H1 (cell line): Measurements from ENCODE around the gene DRC7. TPM values are rescaled to one million over a fixed set of nuclear protein-coding genes. Genes with fewer than 3 reads are reported as not detected.

Experiments used
- CTCF ChIA-PET: fragments of 300-600 bp; sonication (Branson Sonifier 250); formaldehyde crosslinking; loops from one replicate; lab custom pipeline; 2021; ENCODE audit not compliant: partially characterized antibody; lab: Charles Lee
- POLR2A ChIA-PET: fragments of 300-600 bp; sonication (Branson Sonifier 250); formaldehyde crosslinking; loops from one replicate; lab custom pipeline; 2021; ENCODE audit warnings: inconsistent platforms; ENCODE audit not compliant: partially characterized antibody; lab: Charles Lee
- DNase-seq, 2 experiments: peaks; one replicate each; pipeline versions ENCODE4 v3.0.0 to v3.0.0-alpha.2; 2010 to 2022; ENCODE audit warnings: low spot score in 2 of 2, low read depth in 1 of 2, mixed read lengths in 1 of 2
- FAIRE-seq: peaks from 2 replicates; lab custom pipeline; 2011; peaks lifted over from hg19 to GRCh38; lab: Jason Lieb, UNC
- H2AFZ ChIP-seq: 2 replicates; pipeline ENCODE4 v1.8.1; 2012; ENCODE audit warnings: low read length, inconsistent platforms
- H2AK5ac ChIP-seq: 2 replicates; pipeline ENCODE4 v1.6.1; 2013; ENCODE audit warnings: low read depth, low read length
- H2BK120ac ChIP-seq: replicated peaks from 2 replicates; pipeline ENCODE3; 2013; ENCODE audit warnings: low read depth, low read length, inconsistent platforms
- H2BK12ac ChIP-seq: 2 replicates; pipeline ENCODE4 v1.6.1; 2013; ENCODE audit warnings: low read depth, low read length
- H2BK15ac ChIP-seq: 2 replicates; pipeline ENCODE4 v1.6.1; 2013; ENCODE audit warnings: low read length
- H2BK20ac ChIP-seq: 2 replicates; pipeline ENCODE4 v1.6.1; 2013; ENCODE audit warnings: low read length
- H2BK5ac ChIP-seq: 2 replicates; pipeline ENCODE4 v1.6.1; 2013; ENCODE audit warnings: low read depth, low read length
- H3K14ac ChIP-seq: 2 replicates; pipeline ENCODE4 v1.6.1; 2013; ENCODE audit warnings: inconsistent platforms; ENCODE audit not compliant: insufficient read length
- H3K18ac ChIP-seq: 2 replicates; pipeline ENCODE4 v1.6.1; 2013; ENCODE audit warnings: low read length; ENCODE audit errors: extremely low read depth
- H3K23ac ChIP-seq: 2 replicates; pipeline ENCODE4 v1.6.1; 2013; ENCODE audit warnings: inconsistent platforms; ENCODE audit not compliant: insufficient read length
- H3K23me2 ChIP-seq: 2 replicates; pipeline ENCODE4 v1.6.1; 2013; ENCODE audit warnings: low read depth, low read length
- H3K27ac ChIP-seq: 2 replicates; pipeline ENCODE4 v1.6.1; 2011; ENCODE audit warnings: low read depth, low read length, inconsistent platforms
- H3K27me3 ChIP-seq, 4 experiments: replicated peaks in 1 of 4; 1 replicate in 1 of 4; 2 replicates in 3 of 4; pipeline versions ENCODE4 v1.6.1 to v1.8.1; 2011 to 2013; ENCODE audit warnings: low read length in 3 of 4, mild to moderate bottlenecking in 3 of 4, inconsistent platforms in 2 of 4, mixed read lengths in 2 of 4, moderate library complexity in 1 of 4; ENCODE audit not compliant: control insufficient read depth in 3 of 4, insufficient read depth in 3 of 4; ENCODE audit errors: extremely low read depth in 1 of 4
- H3K36me3 ChIP-seq, 4 experiments: 2 replicates each; pipeline versions ENCODE4 v1.6.1 to v1.8.1; 2011 to 2013; ENCODE audit warnings: mild to moderate bottlenecking in 4 of 4, low read length in 3 of 4, moderate library complexity in 2 of 4, control low read depth in 1 of 4, inconsistent platforms in 1 of 4; ENCODE audit not compliant: insufficient read depth in 4 of 4, control insufficient read depth in 2 of 4
- H3K4ac ChIP-seq: replicated peaks from 2 replicates; pipeline ENCODE3; 2013; ENCODE audit warnings: low read length, low read depth, mixed read lengths, inconsistent platforms; ENCODE audit not compliant: insufficient read length
- H3K4me1 ChIP-seq, 4 experiments: replicated peaks in 1 of 4; 1 replicate in 1 of 4; 2 replicates in 3 of 4; pipeline versions ENCODE4 v1.6.1 to v1.8.1; 2011 to 2013; ENCODE audit warnings: low read length in 3 of 4, inconsistent platforms in 2 of 4, mixed read lengths in 1 of 4; ENCODE audit not compliant: insufficient read depth in 4 of 4, control insufficient read depth in 3 of 4
- H3K4me2 ChIP-seq, 2 experiments: 2 replicates each; pipeline versions ENCODE4 v1.6.1 to v1.8.1; 2011 to 2013; ENCODE audit warnings: low read depth in 2 of 2, low read length in 2 of 2, control low read depth in 1 of 2, inconsistent platforms in 1 of 2, mild to moderate bottlenecking in 1 of 2; ENCODE audit not compliant: insufficient read depth in 1 of 2
- H3K4me3 ChIP-seq, 4 experiments: fragments of 200-600, 300-600 bp in 1 of 4; sonication (generic), shearing (Covaris generic), sonication (Bioruptor Twin) in 1 of 4; 2 replicates each; pipeline versions ENCODE4 v1.5.1 to v1.8.1; 2011 to 2016; ENCODE audit warnings: low read length in 4 of 4, low read depth in 3 of 4, control low read depth in 2 of 4, inconsistent platforms in 2 of 4, mild to moderate bottlenecking in 2 of 4, mixed read lengths in 1 of 4, moderate library complexity in 1 of 4; ENCODE audit not compliant: insufficient read depth in 2 of 4; ENCODE audit errors: extremely low read depth in 1 of 4
- H3K56ac ChIP-seq: replicated peaks from 2 replicates; pipeline ENCODE3; 2013; ENCODE audit warnings: low read depth, mild to moderate bottlenecking, mixed read lengths, low read length, inconsistent platforms; ENCODE audit not compliant: insufficient read length
- H3K79me1 ChIP-seq: 2 replicates; pipeline ENCODE4 v1.6.1; 2013; ENCODE audit warnings: low read depth, low read length, control low read depth
- H3K79me2 ChIP-seq, 2 experiments: 2 replicates each; pipeline versions ENCODE4 v1.6.1 to v1.8.1; 2012 to 2013; ENCODE audit warnings: low read length in 2 of 2, mild to moderate bottlenecking in 2 of 2, inconsistent platforms in 1 of 2; ENCODE audit not compliant: insufficient read depth in 2 of 2, control insufficient read depth in 1 of 2
- H3K9ac ChIP-seq, 4 experiments: replicated peaks in 1 of 4; 1 replicate in 1 of 4; 2 replicates in 3 of 4; pipeline versions ENCODE4 v1.6.1 to v1.8.1; 2011 to 2013; ENCODE audit warnings: low read depth in 3 of 4, low read length in 3 of 4, control low read depth in 2 of 4, mild to moderate bottlenecking in 2 of 4, moderate library complexity in 2 of 4, inconsistent platforms in 1 of 4; ENCODE audit errors: extremely low read depth in 1 of 4
- H3K9me3 ChIP-seq, 2 experiments: 2 replicates each; pipeline versions ENCODE4 v1.6.1 to v1.8.1; 2012 to 2013; ENCODE audit warnings: mild to moderate bottlenecking in 2 of 2, moderate library complexity in 2 of 2, control low read depth in 1 of 2, inconsistent platforms in 1 of 2, low read depth in 1 of 2, low read length in 1 of 2, mixed read lengths in 1 of 2; ENCODE audit not compliant: insufficient read depth in 2 of 2
- H4K20me1 ChIP-seq, 2 experiments: replicated peaks in 1 of 2; 2 replicates each; pipeline versions ENCODE3 to v1.8.1; 2011 to 2013; ENCODE audit warnings: inconsistent platforms in 2 of 2, low read length in 2 of 2, mild to moderate bottlenecking in 1 of 2; ENCODE audit not compliant: insufficient read depth in 2 of 2, control insufficient read depth in 1 of 2
- H4K5ac ChIP-seq: 2 replicates; pipeline ENCODE4 v1.6.1; 2013; ENCODE audit warnings: low read length, low read depth, mixed read lengths, inconsistent platforms; ENCODE audit not compliant: insufficient read length
- H4K8ac ChIP-seq: 2 replicates; pipeline ENCODE4 v1.8.0; 2013; ENCODE audit warnings: mild to moderate bottlenecking, moderate library complexity, low read length, inconsistent platforms; ENCODE audit not compliant: insufficient read depth; ENCODE audit errors: extremely low read depth
- H4K91ac ChIP-seq: replicated peaks from 2 replicates; pipeline ENCODE3; 2013; ENCODE audit warnings: low read length, mixed read lengths, inconsistent platforms; ENCODE audit not compliant: insufficient read length
- HDAC2 ChIP-seq, 2 experiments: fragments of 300-600 bp in 1 of 2; sonication (generic) in 1 of 2; IDR thresholded peaks; 2 replicates each; pipeline ENCODE4 v1.6.1; 2011 to 2012; ENCODE audit warnings: low read depth in 2 of 2, low read length in 2 of 2, mild to moderate bottlenecking in 2 of 2, moderate library complexity in 2 of 2, borderline replicate concordance in 1 of 2, inconsistent platforms in 1 of 2
- KDM4A ChIP-seq: IDR thresholded peaks from one replicate; pipeline ENCODE4 v1.7.1; 2012; ENCODE audit warnings: low read depth, mild to moderate bottlenecking, moderate library complexity, low read length, inconsistent platforms; ENCODE audit not compliant: severe bottlenecking
- NRF1 ChIP-seq: IDR thresholded peaks from 2 replicates; pipeline ENCODE4 v1.6.1; 2011; ENCODE audit warnings: mild to moderate bottlenecking, low read depth, low read length, improper control_type of control experiment
- POLR2A ChIP-seq, 2 experiments: IDR thresholded peaks; 1 replicate in 1 of 2; 2 replicates in 1 of 2; pipeline ENCODE4 v1.6.1; 2011; ENCODE audit warnings: low read depth in 2 of 2, low read length in 2 of 2, mild to moderate bottlenecking in 2 of 2; ENCODE audit errors: control extremely low read depth in 1 of 2
- RAD21 ChIP-seq, 2 experiments: IDR thresholded peaks in 1 of 2; conservative IDR thresholded peaks in 1 of 2; 2 replicates each; pipeline ENCODE4 v1.6.1; 2011; ENCODE audit warnings: low read depth in 2 of 2, low read length in 2 of 2, improper control_type of control experiment in 1 of 2, inconsistent platforms in 1 of 2, mild to moderate bottlenecking in 1 of 2, moderate library complexity in 1 of 2
- SIN3A ChIP-seq, 2 experiments: IDR thresholded peaks in 1 of 2; conservative IDR thresholded peaks in 1 of 2; 2 replicates each; pipeline ENCODE4 v1.6.1; 2011 to 2012; ENCODE audit warnings: low read length in 2 of 2, improper control_type of control experiment in 1 of 2, low read depth in 1 of 2, mild to moderate bottlenecking in 1 of 2
- TBP ChIP-seq: IDR thresholded peaks from 2 replicates; pipeline ENCODE4 v1.6.1; 2011; ENCODE audit warnings: low read depth, low read length, improper control_type of control experiment
- WGBS, 2 experiments: shearing (Covaris generic) in 1 of 2; methylation state at CpG; one replicate each; pipeline versions ENCODE4 v1.1.6 to v1.1.7; 2013 to 2015; ENCODE audit warnings: low lambda C conversion rate in 2 of 2, mixed read lengths in 2 of 2, inconsistent platforms in 1 of 2, low coverage in 1 of 2, missing lambda C conversion rate in 1 of 2; ENCODE audit not compliant: insufficient replicate concordance in 2 of 2, insufficient coverage in 1 of 2, insufficient read length in 1 of 2; ENCODE audit errors: extremely low coverage in 1 of 2, missing lambda C conversion rate in 1 of 2; 5-methylcytosine and 5-hydroxymethylcytosine counted together
- polyA plus RNA-seq, 7 experiments: library from polyadenylated mRNA; depleted of rRNA in 3 of 7; stranded (reverse) in 5 of 7; unstranded in 2 of 7; fragments of >200 nt in 5 of 7; fragments of 200-250 nt in 2 of 7; gene quantifications; 1 replicate in 5 of 7; 2 replicates in 1 of 7; 4 replicates in 1 of 7; pipeline versions ENCODE4 v1.2.1 to v1.2.3, GENCODE V29; 2011 to 2013; ENCODE audit warnings: missing spikeins in 2 of 7, mixed read lengths in 2 of 7
- total RNA-seq: library from RNA; stranded (reverse); fragmentation: NEBNext Ultra II Directional; extraction: Animal tissue kit (Norgen Biotek cat#: 25700); gene quantifications from 2 replicates; pipeline ENCODE4 v1.2.1, GENCODE V29; 2021
- TF ChIP-seq, protein P1 (sequence below): IDR thresholded peaks from 2 replicates; pipeline ENCODE4 v1.6.1; 2011; ENCODE audit warnings: low read depth, mild to moderate bottlenecking, low read length; ENCODE audit not compliant: insufficient read depth
- TF ChIP-seq, protein P2 (sequence below): IDR thresholded peaks from 2 replicates; pipeline ENCODE4 v1.6.1; 2012; ENCODE audit warnings: low read length, inconsistent platforms

The DRC7 gene
- total and polyA plus RNA-seq, 2 of the 8 experiments (the other 6 are each of a cell fraction or from before 2014, with no cell fraction given) = 0.14 TPM; not detected in 1

DNA sequence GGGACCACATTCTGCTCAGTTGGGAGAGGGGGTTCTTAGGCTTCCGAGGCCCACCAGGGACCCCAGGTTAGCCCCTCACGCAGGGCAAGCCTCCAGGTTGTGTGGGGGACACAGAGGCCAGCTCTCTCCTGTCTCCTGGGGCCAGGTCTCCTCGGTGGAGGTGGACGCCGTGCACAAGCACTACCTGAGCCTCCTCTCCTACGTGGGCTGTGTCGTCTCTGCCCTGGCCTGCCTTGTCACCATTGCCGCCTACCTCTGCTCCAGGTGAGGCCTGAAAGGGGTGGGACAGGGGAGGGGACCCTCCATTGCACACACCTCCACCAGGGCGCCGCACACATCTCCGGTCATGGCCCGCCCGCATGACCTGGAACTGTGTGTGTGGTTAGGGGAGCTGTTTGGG lies 37.4 kb upstream of the DRC7 start:
- Histone ChIP-seq H3K4ac (no peak overlapping the region), H3K27ac (no peak overlapping the region), H2BK12ac (no peak overlapping the region), H4K8ac (no peak overlapping the region), H2AK5ac (no peak overlapping the region), H3K9me3 (no peaks in the 10 kb centered on the region), H3K4me3 (no peak overlapping the region), H3K27me3 (no peaks in the 10 kb centered on the region), H3K23ac (no peak overlapping the region), H2BK120ac (no peak overlapping the region), H2BK15ac (no peak overlapping the region; the same call in 1 of the 2 replicates), H3K4me1 (peaks cover 0 to 3% (median 0%) of the 10 kb centered on the region in 4 experiments; a peak in 3 of 7 replicates), H3K79me2 (no peaks in the 10 kb centered on the region), H4K5ac (no peak overlapping the region), H3K14ac (no peak overlapping the region), H3K23me2 (no peaks in the 10 kb centered on the region), H3K18ac (no peak overlapping the region), H3K79me1 (no peaks in the 10 kb centered on the region), H3K36me3 (no peaks in the 10 kb centered on the region), H2AFZ (no peak overlapping the region), H3K56ac (no peak overlapping the region), H3K9ac (no peak overlapping the region), H2BK20ac (no peak overlapping the region), H4K20me1 (no peaks in the 10 kb centered on the region), H3K4me2 (no peak overlapping the region), H4K91ac (no peak overlapping the region), H2BK5ac (no peak overlapping the region)
- ChIA-PET CTCF (interaction anchor here (0.8 to 1.5 kb wide), 4 partner anchors 8 to 66 kb away, joined by 3 to 4 read pairs (median 4); no protein-coding TSS in a partner anchor), POLR2A (interaction anchor here (1.2 kb wide), 1 partner anchor 20 kb away, joined by 3 read pairs; no protein-coding TSS in a partner anchor)
- 85% methylated on average over 12 of the region's 13 CpGs; no CpG with 5 or more reads in 1 of the 2 experiments for WGBS, 2 experiments
- FAIRE-seq (no peak), DNase-seq (no peak)
- TF ChIP-seq TBP (no peak), KDM4A (no peak), HDAC2 (IDR thresholded peaks at IDR 0.05; ENCODE audit: borderline replicate concordance in 1 of 2, low read depth in 2 of 2, low read length in 2 of 2) (no peak), RAD21 (IDR thresholded peaks at IDR 0.05 in 1 of 2, conservative IDR thresholded peaks at IDR 0.05 in 1 of 2; ENCODE audit: low read depth in 2 of 2, low read length in 2 of 2) (no peak), NRF1 (no peak), SIN3A (conservative IDR thresholded peaks at IDR 0.05 in 1 of 2, IDR thresholded peaks at IDR 0.05 in 1 of 2; ENCODE audit: low read depth in 1 of 2, low read length in 2 of 2) (no peak), POLR2A (IDR thresholded peaks at IDR 0.05; ENCODE audit: control extremely low read depth in 1 of 2, low read depth in 2 of 2, low read length in 2 of 2) (no peak)
- TF ChIP-seq, protein P1, sequence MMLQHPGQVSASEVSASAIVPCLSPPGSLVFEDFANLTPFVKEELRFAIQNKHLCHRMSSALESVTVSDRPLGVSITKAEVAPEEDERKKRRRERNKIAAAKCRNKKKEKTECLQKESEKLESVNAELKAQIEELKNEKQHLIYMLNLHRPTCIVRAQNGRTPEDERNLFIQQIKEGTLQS = no peak
- TF ChIP-seq, protein P2, sequence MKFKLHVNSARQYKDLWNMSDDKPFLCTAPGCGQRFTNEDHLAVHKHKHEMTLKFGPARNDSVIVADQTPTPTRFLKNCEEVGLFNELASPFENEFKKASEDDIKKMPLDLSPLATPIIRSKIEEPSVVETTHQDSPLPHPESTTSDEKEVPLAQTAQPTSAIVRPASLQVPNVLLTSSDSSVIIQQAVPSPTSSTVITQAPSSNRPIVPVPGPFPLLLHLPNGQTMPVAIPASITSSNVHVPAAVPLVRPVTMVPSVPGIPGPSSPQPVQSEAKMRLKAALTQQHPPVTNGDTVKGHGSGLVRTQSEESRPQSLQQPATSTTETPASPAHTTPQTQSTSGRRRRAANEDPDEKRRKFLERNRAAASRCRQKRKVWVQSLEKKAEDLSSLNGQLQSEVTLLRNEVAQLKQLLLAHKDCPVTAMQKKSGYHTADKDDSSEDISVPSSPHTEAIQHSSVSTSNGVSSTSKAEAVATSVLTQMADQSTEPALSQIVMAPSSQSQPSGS = no peak
